GM18951 (cell line): ENCODE measurements around the gene DNAJB6.

Source experiments
- POLR2A ChIP-seq: IDR thresholded peaks from 4 replicates; pipeline ENCODE4 v1.6.1; 2011; ENCODE audit warnings: mild to moderate bottlenecking; ENCODE audit not compliant: insufficient read length, insufficient read depth; ENCODE audit errors: extremely low read depth
- in situ Hi-C: fragments of 300-500 bp; cut with MboI; formaldehyde crosslinking; loops from one replicate; pipeline ENCODE4 v1.12.0; 2022; ENCODE audit warnings: low sequenced_read_pairs, mixed read lengths, inconsistent platforms; ENCODE audit not compliant: unreplicated experiment

DNAJB6 gene

GRCh38 chr7:157361537-157361936, 24.7 kb downstream of the DNAJB6 start:
- no peak for TF ChIP-seq POLR2A
- in situ Hi-C loops: no loop called here

- in situ Hi-C loops: no loop called here
- no peak for TF ChIP-seq POLR2A
These were observed 25.9 kb downstream of the DNAJB6 start for GRCh38 chr7:157362729-157363128.

- TF ChIP-seq POLR2A: no peak
- in situ Hi-C loops: no loop called here
These were observed 29.9 kb downstream of the DNAJB6 start for GRCh38 chr7:157366722-157367121.

- no peak for TF ChIP-seq POLR2A
- in situ Hi-C loops: no loop called here
These were observed 32.2 kb downstream of the DNAJB6 start for GRCh38 chr7:157368955-157369354.

GRCh38 chr7:157370742-157371141, 33.9 kb downstream of the DNAJB6 start:
- no peak for TF ChIP-seq POLR2A
- in situ Hi-C loops: no loop called here

GRCh38 chr7:157371296-157371695, 34.5 kb downstream of the DNAJB6 start:
- in situ Hi-C loops: no loop called here
- TF ChIP-seq POLR2A: no peak

GRCh38 chr7:157372300-157373232, 35.8 kb downstream of the DNAJB6 start:
- no peak for TF ChIP-seq POLR2A
- in situ Hi-C loops: no loop called here

GRCh38 chr7:157373493-157373892, 36.7 kb downstream of the DNAJB6 start:
- in situ Hi-C loops: no loop called here

GRCh38 chr7:157375410-157375809, 38.6 kb downstream of the DNAJB6 start:
- in situ Hi-C loops: no loop called here
- TF ChIP-seq POLR2A: no peak

More at GRCh38 chr7:157373493-157373892, 36.7 kb downstream of the DNAJB6 start:
- no peak for TF ChIP-seq POLR2A

GRCh38 chr7:157377436-157378124, 40.8 kb downstream of the DNAJB6 start:
- in situ Hi-C loops: no loop called here
- TF ChIP-seq POLR2A: no peak

GRCh38 chr7:157378390-157378789, 41.6 kb downstream of the DNAJB6 start:
- TF ChIP-seq POLR2A: no peak
- in situ Hi-C loops: no loop called here

- in situ Hi-C loops: no loop called here
- TF ChIP-seq POLR2A: no peak
These were observed 42.7 kb downstream of the DNAJB6 start for GRCh38 chr7:157379493-157379892.

GRCh38 chr7:157380416-157380815, 43.6 kb downstream of the DNAJB6 start:
- in situ Hi-C loops: no loop called here

GRCh38 chr7:157383868-157384267, 47.1 kb downstream of the DNAJB6 start:
- in situ Hi-C loops: no loop called here
- TF ChIP-seq POLR2A: no peak

More at GRCh38 chr7:157380416-157380815, 43.6 kb downstream of the DNAJB6 start:
- no peak for TF ChIP-seq POLR2A
